Subcutaneous abdominal adipose tissue (tissue), 5 donors: ENCODE measurements around the gene CD2BP2.

Experiments used
- H3K27ac ChIP-seq: one replicate; pipeline ENCODE4 v1.7.0; 2013; ENCODE audit warnings: low read depth, mild to moderate bottlenecking, inconsistent platforms, low read length, moderate library complexity
- H3K27me3 ChIP-seq, 5 donors: one replicate each; pipeline ENCODE4 v1.7.0; 2013; ENCODE audit warnings: low read length in 5 of 5, inconsistent platforms in 1 of 5; ENCODE audit not compliant: control insufficient read depth in 5 of 5, insufficient read depth in 4 of 5
- H3K36me3 ChIP-seq, 5 donors: one replicate each; pipeline ENCODE4 v1.7.0; 2013; ENCODE audit warnings: low read length in 5 of 5; ENCODE audit not compliant: control insufficient read depth in 5 of 5, insufficient read depth in 5 of 5
- H3K4me1 ChIP-seq, 5 donors: one replicate each; pipeline ENCODE4 v1.7.0; 2013; ENCODE audit warnings: low read length in 5 of 5, mild to moderate bottlenecking in 3 of 5, moderate library complexity in 1 of 5; ENCODE audit not compliant: control insufficient read depth in 5 of 5, insufficient read depth in 5 of 5
- H3K4me3 ChIP-seq, 5 donors: one replicate each; pipeline ENCODE4 v1.7.0; 2013; ENCODE audit warnings: low read length in 5 of 5, low read depth in 1 of 5
- H3K9ac ChIP-seq, 5 donors: one replicate each; pipeline ENCODE4 v1.7.0; 2013; ENCODE audit warnings: low read length in 5 of 5, mild to moderate bottlenecking in 4 of 5, moderate library complexity in 3 of 5
- H3K9me3 ChIP-seq, 5 donors: one replicate each; pipeline ENCODE4 v1.7.0; 2013; ENCODE audit warnings: low read length in 5 of 5; ENCODE audit not compliant: control insufficient read depth in 5 of 5
- donor health status: healthy.
- donor health status: healthy.
- donor health status: healthy.
- donor health status: healthy.
- donor health status: healthy.

Gene CD2BP2

GRCh38 chr16:30359871-30360170 is 4.7 kb upstream of the CD2BP2 start:
- Histone ChIP-seq H3K36me3 (peaks cover 0 to 64% (median 56%) of the 10 kb centered on the region in 5 donors), H3K27me3 (peaks cover 0 to 4% (median 0%) of the 10 kb centered on the region in 5 donors), H3K9ac (no peak overlapping the region)

GRCh38 chr16:30358990-30359870 is 4.1 kb upstream of the CD2BP2 start:
- no peak overlapping the region for H3K27ac ChIP-seq
- H3K9me3 ChIP-seq: no peaks in the 10 kb centered on the region
- H3K27me3 ChIP-seq: peaks cover 0 to 4% (median 0%) of the 10 kb centered on the region in 5 donors
- peaks cover 0 to 58% (median 50%) of the 10 kb centered on the region in 5 donors for H3K36me3 ChIP-seq
- H3K9ac ChIP-seq: no peak overlapping the region
- peaks cover 7 to 30% (median 26%) of the 10 kb centered on the region in 5 donors for H3K4me1 ChIP-seq
- H3K4me3 ChIP-seq: no peak overlapping the region

More at GRCh38 chr16:30359871-30360170, 4.7 kb upstream of the CD2BP2 start:
- Histone ChIP-seq H3K4me3 (no peak overlapping the region), H3K9me3 (no peaks in the 10 kb centered on the region), H3K27ac (no peak overlapping the region), H3K4me1 (peaks cover 5 to 25% (median 20%) of the 10 kb centered on the region in 5 donors)

DNA sequence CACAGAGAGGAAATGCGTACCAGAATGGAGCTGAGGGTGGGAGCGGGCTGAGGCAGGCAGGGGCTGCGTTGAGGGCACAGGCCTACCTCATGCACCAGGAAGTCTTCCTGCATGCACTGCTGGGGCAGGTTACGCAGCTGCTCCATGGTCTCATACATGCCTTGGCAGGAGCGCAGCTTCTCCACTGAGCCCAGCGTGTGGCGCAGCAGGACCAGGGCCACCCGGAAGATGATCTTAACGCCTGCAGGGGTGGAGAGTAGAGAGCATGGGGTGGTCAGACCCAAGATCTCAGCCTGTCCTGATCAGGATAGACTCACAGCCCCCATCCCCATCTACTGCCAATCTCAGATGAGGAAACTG is 3.4 kb upstream of the CD2BP2 start:
- no peak overlapping the region for H3K4me3 ChIP-seq
- H3K9me3 ChIP-seq: no peaks in the 10 kb centered on the region
- H3K36me3 ChIP-seq: peaks cover 0 to 57% (median 49%) of the 10 kb centered on the region in 5 donors
- H3K27ac ChIP-seq: no peak overlapping the region
- H3K27me3 ChIP-seq: peaks cover 0 to 4% (median 0%) of the 10 kb centered on the region in 5 donors
- H3K4me1 ChIP-seq: peaks cover 7 to 37% (median 31%) of the 10 kb centered on the region in 5 donors
- no peak overlapping the region for H3K9ac ChIP-seq

- H3K4me3 ChIP-seq: no peak overlapping the region
- no peak overlapping the region for H3K9ac ChIP-seq
- peaks cover 0 to 4% (median 0%) of the 10 kb centered on the region in 5 donors for H3K27me3 ChIP-seq
- H3K4me1 ChIP-seq: peaks cover 7 to 42% (median 34%) of the 10 kb centered on the region in 5 donors
- H3K27ac ChIP-seq: no peak overlapping the region
- peaks cover 0 to 58% (median 48%) of the 10 kb centered on the region in 5 donors for H3K36me3 ChIP-seq
- no peaks in the 10 kb centered on the region for H3K9me3 ChIP-seq
Measured at GRCh38 chr16:30357715-30358576, 2.8 kb upstream of the CD2BP2 start.

DNA sequence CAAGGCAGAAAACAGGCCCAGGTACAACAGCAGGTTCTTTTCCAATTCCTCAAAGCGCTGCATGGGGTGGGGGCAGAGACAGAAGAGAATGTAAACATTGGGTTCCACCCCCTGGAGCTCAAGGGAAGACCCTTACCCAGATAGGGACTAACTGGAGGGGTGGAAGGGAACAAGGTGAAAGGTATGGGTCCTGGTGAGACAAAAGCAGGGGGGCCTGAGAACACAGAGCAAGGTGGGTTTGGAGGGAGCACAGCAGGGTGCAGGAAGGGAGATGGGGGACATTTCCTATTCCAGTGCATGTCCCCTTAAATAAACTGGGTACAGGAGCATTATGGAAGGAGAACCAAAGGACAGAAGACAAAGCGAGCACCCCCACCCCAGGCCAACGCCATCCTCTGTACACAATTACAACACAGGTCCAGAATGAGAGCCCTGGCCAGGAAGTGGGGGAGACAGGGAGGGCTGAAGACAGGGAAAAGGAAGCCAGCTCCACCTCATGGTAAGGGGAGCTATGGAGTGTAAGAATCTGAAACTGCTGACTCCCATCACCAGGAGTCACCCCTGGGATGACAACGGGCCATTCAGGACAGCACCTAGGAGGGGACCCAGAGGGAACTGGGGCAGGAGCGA is 2.1 kb upstream of the CD2BP2 start:
- no peak overlapping the region for H3K9ac ChIP-seq

GRCh38 chr16:30356401-30357084 is 1.4 kb upstream of the CD2BP2 start:
- peaks cover 0 to 71% (median 54%) of the 10 kb centered on the region in 5 donors for H3K36me3 ChIP-seq
- peak overlapping the region; percentile 97 for H3K27ac ChIP-seq
- peak overlapping the region in 3 of 5 donors; percentile 74 to 95 (median 94) for H3K9ac ChIP-seq
- H3K27me3 ChIP-seq: peaks cover 0 to 8% (median 0%) of the 10 kb centered on the region in 5 donors
- H3K4me1 ChIP-seq: peaks cover 14 to 56% (median 48%) of the 10 kb centered on the region in 5 donors
- H3K4me3 ChIP-seq: peak overlapping the region in 3 of 5 donors; percentile 90 to 96 (median 92)
- H3K9me3 ChIP-seq: no peaks in the 10 kb centered on the region

More for the DNA sequence above, 2.1 kb upstream of the CD2BP2 start:
- no peaks in the 10 kb centered on the region for H3K9me3 ChIP-seq
- H3K4me1 ChIP-seq: peaks cover 10 to 50% (median 42%) of the 10 kb centered on the region in 5 donors
- H3K27ac ChIP-seq: peak overlapping the region; percentile 97
- H3K36me3 ChIP-seq: peaks cover 0 to 65% (median 51%) of the 10 kb centered on the region in 5 donors
- H3K27me3 ChIP-seq: peaks cover 0 to 5% (median 0%) of the 10 kb centered on the region in 5 donors
- no peak overlapping the region for H3K4me3 ChIP-seq

- Histone ChIP-seq H3K9ac (peak overlapping the region; percentile 74 to 98 (median 94)), H3K4me1 (peaks cover 14 to 62% (median 51%) of the 10 kb centered on the region in 5 donors), H3K4me3 (peak overlapping the region; percentile 75 to 96 (median 90)), H3K36me3 (peaks cover 0 to 73% (median 59%) of the 10 kb centered on the region in 5 donors), H3K27me3 (peaks cover 0 to 8% (median 0%) of the 10 kb centered on the region in 5 donors), H3K27ac (peak overlapping the region; percentile 97), H3K9me3 (no peaks in the 10 kb centered on the region)
Measured at GRCh38 chr16:30355954-30356308, 823 bp upstream of the CD2BP2 start.

DNA sequence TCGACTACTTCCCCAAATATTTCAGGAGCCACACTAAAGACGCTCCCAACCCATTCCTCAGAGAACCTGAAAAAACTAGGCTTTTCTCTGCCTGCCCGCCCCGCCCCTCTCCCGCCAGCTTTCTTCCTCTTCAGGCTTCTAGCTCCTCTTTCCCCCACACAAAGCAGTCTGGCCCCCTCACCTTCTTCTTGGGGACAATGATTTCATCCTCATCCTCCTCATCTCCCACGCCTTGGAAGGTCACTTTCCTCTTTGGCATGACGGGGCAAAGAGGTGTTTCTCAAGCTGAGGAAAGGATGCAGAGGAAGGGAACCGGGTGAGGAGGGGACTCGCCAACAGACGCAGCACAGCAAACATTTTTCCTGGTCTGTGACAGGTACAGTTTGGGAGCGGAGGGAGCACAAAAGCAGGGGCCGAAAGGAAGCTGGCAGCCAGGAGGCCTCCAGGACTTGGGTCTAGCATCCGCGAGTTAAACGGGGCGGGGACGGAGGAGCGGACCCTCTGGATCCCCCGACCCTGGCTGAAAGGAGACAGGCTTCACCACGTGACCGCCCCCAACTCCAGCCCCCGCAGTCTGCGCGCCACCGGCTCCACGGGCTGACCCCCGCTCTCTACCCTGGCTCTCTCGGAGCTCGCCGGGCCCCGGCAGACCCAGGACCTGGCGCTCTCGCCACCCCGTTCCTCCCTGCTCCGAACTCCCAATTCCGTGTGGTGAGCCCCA is 525 bp downstream of the CD2BP2 start:
- Histone ChIP-seq H3K9me3 (no peaks in the 10 kb centered on the region), H3K27me3 (peaks cover 0 to 8% (median 0%) of the 10 kb centered on the region in 5 donors), H3K9ac (peak overlapping the region; percentile 74 to 95 (median 83)), H3K27ac (peak overlapping the region; percentile 97), H3K4me1 (peaks cover 14 to 62% (median 51%) of the 10 kb centered on the region in 5 donors), H3K36me3 (peaks cover 0 to 70% (median 56%) of the 10 kb centered on the region in 5 donors), H3K4me3 (peak overlapping the region; percentile 87 to 98 (median 92))
